Measurements from ENCODE around the gene APC2. TPM values are rescaled to one million over a fixed set of nuclear protein-coding genes. Genes with fewer than 3 reads are reported as not detected.

APC2 gene
- total and polyA plus RNA-seq, 7 experiments from 2014 or later, result 0.01 to 0.24 (median 0.07) TPM

GRCh38 chr19:1409204-1410005, 40.5 kb upstream of the APC2 start:
- H3K27me3 Mint-ChIP-seq, result no peaks in the 10 kb centered on the region
- peaks cover 0 to 7% (median 3%) of the 10 kb centered on the region in 5 donors for H3K36me3 Mint-ChIP-seq
- peak overlapping the region; percentile 92 to 96 (median 94) for H3K4me3 Mint-ChIP-seq
- DNase-seq (no peak), ATAC-seq (no peak)
- H3K4me1 Mint-ChIP-seq, result peaks cover 34 to 63% (median 53%) of the 10 kb centered on the region in 7 donors
- H3K9me3 Mint-ChIP-seq, result peaks cover 0 to 1% (median 0%) of the 10 kb centered on the region in 11 donors
- H3K27ac ChIP-seq (ENCODE audit: low read depth, low read length), result peak overlapping the region; percentile 98
- CTCF ChIA-PET, result interaction anchor here (1.2 kb wide), 1 partner anchor 10 kb away, joined by 3 read pairs; no protein-coding TSS in a partner anchor
- POLR2A ChIA-PET, result interaction anchor here (0.6 to 1.9 kb wide), 9 partner anchors 9 to 154 kb away, joined by 3 to 11 read pairs (median 3); partner anchors contain the start of genes CIRBP and REEP6
- H3K36me3 ChIP-seq (ENCODE audit: control insufficient read depth in 2 of 3, insufficient read depth in 3 of 3, low read length in 3 of 3), result peaks cover 0 to 43% (median 8%) of the 10 kb centered on the region in 3 experiments
- H3K9me3 ChIP-seq (ENCODE audit: control insufficient read depth in 2 of 3, low read length in 3 of 3), result no peaks in the 10 kb centered on the region
- no peaks in the 10 kb centered on the region for H3K27me3 ChIP-seq (ENCODE audit: control insufficient read depth in 2 of 2, insufficient read depth in 2 of 2, low read length in 2 of 2)
- H3K27ac Mint-ChIP-seq, result peak overlapping the region; percentile 87 to 96 (median 93)
- H3K4me1 ChIP-seq (ENCODE audit: control insufficient read depth in 2 of 2, insufficient read depth in 2 of 2, low read length in 2 of 2), result peaks cover 40 to 48% of the 10 kb centered on the region in 2 donors
- intact Hi-C loops (cut with micrococcal nuclease), result loop anchor here (5.0 to 10.0 kb wide), 5 partner anchors 165 to 1493 kb away; partner anchors contain the start of genes ATP5F1D (in 1 of the 2), CNN2 (in 1 of the 2), MIDN (in 1 of the 2) and RNF126 (in 1 of the 2)
- peak overlapping the region; percentile 83 for H3K4me3 ChIP-seq (ENCODE audit: low read length)

GRCh38 chr19:1410136-1410786, 39.7 kb upstream of the APC2 start:
- ATAC-seq (no peak), DNase-seq (no peak)
- Mint-ChIP-seq H3K27ac (peak overlapping the region; percentile 65 to 93 (median 85)), H3K9me3 (peaks cover 0 to 3% (median 0%) of the 10 kb centered on the region in 11 donors), H3K36me3 (peaks cover 0 to 7% (median 3%) of the 10 kb centered on the region in 5 donors), H3K27me3 (no peaks in the 10 kb centered on the region), H3K4me3 (peak overlapping the region; percentile 64 to 96 (median 94)), H3K4me1 (peaks cover 34 to 69% (median 59%) of the 10 kb centered on the region in 7 donors)
- H3K27me3 ChIP-seq (ENCODE audit: control insufficient read depth in 2 of 2, insufficient read depth in 2 of 2, low read length in 2 of 2), result no peaks in the 10 kb centered on the region
- peak overlapping the region; percentile 83 for H3K4me3 ChIP-seq (ENCODE audit: low read length)
- intact Hi-C loops (cut with micrococcal nuclease), result no loop called here
- H3K9me3 ChIP-seq (ENCODE audit: control insufficient read depth in 2 of 3, low read length in 3 of 3), result no peaks in the 10 kb centered on the region
- H3K4me1 ChIP-seq (ENCODE audit: control insufficient read depth in 2 of 2, insufficient read depth in 2 of 2, low read length in 2 of 2), result peaks cover 45 to 53% of the 10 kb centered on the region in 2 donors
- H3K36me3 ChIP-seq (ENCODE audit: control insufficient read depth in 2 of 3, insufficient read depth in 3 of 3, low read length in 3 of 3), result peaks cover 0 to 48% (median 8%) of the 10 kb centered on the region in 3 experiments
- CTCF ChIA-PET, result no interaction called here
- POLR2A ChIA-PET, result interaction anchor here (1.2 to 1.9 kb wide), 2 partner anchors 9 to 141 kb away, joined by 5 to 11 read pairs; partner anchors contain the start of gene CIRBP
- H3K27ac ChIP-seq (ENCODE audit: low read depth, low read length), result peak overlapping the region; percentile 98

- H3K4me1 ChIP-seq (ENCODE audit: control insufficient read depth in 2 of 2, insufficient read depth in 2 of 2, low read length in 2 of 2), result peaks cover 50 to 53% of the 10 kb centered on the region in 2 donors
- peaks cover 0 to 52% (median 8%) of the 10 kb centered on the region in 3 experiments for H3K36me3 ChIP-seq (ENCODE audit: control insufficient read depth in 2 of 3, insufficient read depth in 3 of 3, low read length in 3 of 3)
- Mint-ChIP-seq H3K27ac (peak overlapping the region; percentile 25 to 93 (median 85)), H3K4me3 (peak overlapping the region; percentile 50 to 95 (median 94)), H3K4me1 (peaks cover 38 to 75% (median 64%) of the 10 kb centered on the region in 7 donors), H3K36me3 (peaks cover 0 to 7% (median 3%) of the 10 kb centered on the region in 5 donors), H3K27me3 (no peaks in the 10 kb centered on the region), H3K9me3 (peaks cover 0 to 3% (median 0%) of the 10 kb centered on the region in 11 donors)
- ATAC-seq, result no peak
- ChIA-PET CTCF (interaction anchor here (0.5 kb wide), 1 partner anchor 506 kb away, joined by 4 read pairs; no protein-coding TSS in a partner anchor), POLR2A (no interaction called here)
- no peak for DNase-seq
- no peaks in the 10 kb centered on the region for H3K27me3 ChIP-seq (ENCODE audit: control insufficient read depth in 2 of 2, insufficient read depth in 2 of 2, low read length in 2 of 2)
- no peak overlapping the region for H3K4me3 ChIP-seq (ENCODE audit: low read length)
- peak overlapping the region; percentile 98 for H3K27ac ChIP-seq (ENCODE audit: low read depth, low read length)
- no peaks in the 10 kb centered on the region for H3K9me3 ChIP-seq (ENCODE audit: control insufficient read depth in 2 of 3, low read length in 3 of 3)
- intact Hi-C loops (cut with micrococcal nuclease), result no loop called here
Measured at GRCh38 chr19:1410789-1411188, 39.1 kb upstream of the APC2 start.

GRCh38 chr19:1411255-1412191, 38.4 kb upstream of the APC2 start:
- ATAC-seq, result no peak
- no peak for DNase-seq
- H3K27ac Mint-ChIP-seq, result peak overlapping the region in 7 of 9 donors; percentile 15 to 93 (median 75)
- H3K9me3 Mint-ChIP-seq, result peaks cover 0 to 3% (median 0%) of the 10 kb centered on the region in 11 donors
- ChIA-PET POLR2A (no interaction called here), CTCF (interaction anchor here (0.5 kb wide), 1 partner anchor 506 kb away, joined by 4 read pairs; no protein-coding TSS in a partner anchor)
- H3K4me3 Mint-ChIP-seq, result peak overlapping the region; percentile 50 to 95 (median 94)
- peak overlapping the region; percentile 98 for H3K27ac ChIP-seq (ENCODE audit: low read depth, low read length)
- H3K27me3 Mint-ChIP-seq, result no peaks in the 10 kb centered on the region
- H3K36me3 ChIP-seq (ENCODE audit: control insufficient read depth in 2 of 3, insufficient read depth in 3 of 3, low read length in 3 of 3), result peaks cover 0 to 52% (median 8%) of the 10 kb centered on the region in 3 experiments
- H3K36me3 Mint-ChIP-seq, result peaks cover 0 to 7% (median 3%) of the 10 kb centered on the region in 5 donors
- intact Hi-C loops (cut with micrococcal nuclease), result no loop called here
- H3K4me1 Mint-ChIP-seq, result peaks cover 40 to 78% (median 68%) of the 10 kb centered on the region in 7 donors
- no peak overlapping the region for H3K4me3 ChIP-seq (ENCODE audit: low read length)
- no peaks in the 10 kb centered on the region for H3K9me3 ChIP-seq (ENCODE audit: control insufficient read depth in 2 of 3, low read length in 3 of 3)
- H3K27me3 ChIP-seq (ENCODE audit: control insufficient read depth in 2 of 2, insufficient read depth in 2 of 2, low read length in 2 of 2), result no peaks in the 10 kb centered on the region
- H3K4me1 ChIP-seq (ENCODE audit: control insufficient read depth in 2 of 2, insufficient read depth in 2 of 2, low read length in 2 of 2), result peaks cover 50% of the 10 kb centered on the region in 2 donors

- no peak for DNase-seq
- CTCF ChIA-PET, result no interaction called here
- H3K27me3 Mint-ChIP-seq, result no peaks in the 10 kb centered on the region
- Histone ChIP-seq H3K27ac (ENCODE audit: low read depth, low read length) (peak overlapping the region; percentile 24), H3K4me1 (ENCODE audit: control insufficient read depth in 2 of 2, insufficient read depth in 2 of 2, low read length in 2 of 2) (peaks cover 45 to 49% of the 10 kb centered on the region in 2 donors), H3K4me3 (ENCODE audit: low read length) (no peak overlapping the region), H3K9me3 (ENCODE audit: control insufficient read depth in 2 of 3, low read length in 3 of 3) (no peaks in the 10 kb centered on the region), H3K36me3 (ENCODE audit: control insufficient read depth in 2 of 3, insufficient read depth in 3 of 3, low read length in 3 of 3) (peaks cover 0 to 59% (median 8%) of the 10 kb centered on the region in 3 experiments), H3K27me3 (ENCODE audit: control insufficient read depth in 2 of 2, insufficient read depth in 2 of 2, low read length in 2 of 2) (no peaks in the 10 kb centered on the region)
- peak overlapping the region in 2 of 9 donors; percentile 75 to 90 for H3K27ac Mint-ChIP-seq
- intact Hi-C loops (cut with micrococcal nuclease), result no loop called here
- peaks cover 41 to 83% (median 72%) of the 10 kb centered on the region in 7 donors for H3K4me1 Mint-ChIP-seq
- peaks cover 0 to 9% (median 3%) of the 10 kb centered on the region in 5 donors for H3K36me3 Mint-ChIP-seq
- ATAC-seq, result no peak
- POLR2A ChIA-PET, result no interaction called here
- H3K9me3 Mint-ChIP-seq, result peaks cover 0 to 3% (median 0%) of the 10 kb centered on the region in 11 donors
- H3K4me3 Mint-ChIP-seq, result peak overlapping the region in 4 of 10 donors; percentile 55 to 95 (median 78)
Measured at GRCh38 chr19:1412323-1412923, 37.5 kb upstream of the APC2 start.

Data from naive thymus-derived CD4-positive, alpha-beta T cell (primary cell).